MM.1S (cell line): Measurements from ENCODE around the gene COL25A1.

ENCODE experiments used
- EZH2 ChIP-seq: fragments of 300-600 bp; sonication (generic); optimal IDR thresholded peaks from 2 replicates; pipeline ENCODE3; 2017; ENCODE audit warnings: low read depth, mild to moderate bottlenecking, antibody characterized with exemption, low read length, mixed read lengths
- EZH2phosphoT487 ChIP-seq: fragments of 300-600 bp; sonication (generic); IDR thresholded peaks from 2 replicates; pipeline ENCODE4 v1.6.1; 2018; ENCODE audit warnings: antibody characterized with exemption, low read length
- TF ChIP-seq, protein P1 (sequence below): fragments of 300-600 bp; sonication (generic); IDR thresholded peaks from 2 replicates; pipeline ENCODE4 v1.5.1; 2016; ENCODE audit warnings: antibody characterized with exemption, low read length, mixed read lengths

DNA sequence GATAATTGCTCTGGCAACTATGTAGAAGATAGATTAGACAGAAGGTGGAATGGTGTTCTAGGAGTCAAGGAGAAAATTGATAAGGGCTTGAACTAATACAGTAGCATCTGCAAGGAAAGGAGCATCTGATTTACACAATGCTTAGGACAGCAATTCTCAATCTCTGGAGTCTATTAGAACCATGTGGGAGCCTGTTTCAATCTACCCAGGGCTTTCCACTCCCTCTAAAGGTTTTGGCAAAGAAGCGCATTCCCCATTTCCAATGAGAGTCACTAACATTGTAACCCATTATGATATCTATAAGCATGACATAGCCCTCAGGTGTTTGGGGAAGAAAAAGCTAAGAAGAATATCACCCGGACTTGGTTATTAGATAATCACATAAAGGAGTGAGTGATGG lies 168.2 kb downstream of the COL25A1 start:
- TF ChIP-seq, protein P1, sequence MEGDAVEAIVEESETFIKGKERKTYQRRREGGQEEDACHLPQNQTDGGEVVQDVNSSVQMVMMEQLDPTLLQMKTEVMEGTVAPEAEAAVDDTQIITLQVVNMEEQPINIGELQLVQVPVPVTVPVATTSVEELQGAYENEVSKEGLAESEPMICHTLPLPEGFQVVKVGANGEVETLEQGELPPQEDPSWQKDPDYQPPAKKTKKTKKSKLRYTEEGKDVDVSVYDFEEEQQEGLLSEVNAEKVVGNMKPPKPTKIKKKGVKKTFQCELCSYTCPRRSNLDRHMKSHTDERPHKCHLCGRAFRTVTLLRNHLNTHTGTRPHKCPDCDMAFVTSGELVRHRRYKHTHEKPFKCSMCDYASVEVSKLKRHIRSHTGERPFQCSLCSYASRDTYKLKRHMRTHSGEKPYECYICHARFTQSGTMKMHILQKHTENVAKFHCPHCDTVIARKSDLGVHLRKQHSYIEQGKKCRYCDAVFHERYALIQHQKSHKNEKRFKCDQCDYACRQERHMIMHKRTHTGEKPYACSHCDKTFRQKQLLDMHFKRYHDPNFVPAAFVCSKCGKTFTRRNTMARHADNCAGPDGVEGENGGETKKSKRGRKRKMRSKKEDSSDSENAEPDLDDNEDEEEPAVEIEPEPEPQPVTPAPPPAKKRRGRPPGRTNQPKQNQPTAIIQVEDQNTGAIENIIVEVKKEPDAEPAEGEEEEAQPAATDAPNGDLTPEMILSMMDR = no peak
- TF ChIP-seq EZH2 (no peak), EZH2phosphoT487 (no peak)
